A375 (cell line): ENCODE data around the gene NAPB. TPM values are rescaled to one million over a fixed set of nuclear protein-coding genes. Genes with fewer than 3 reads are reported as not detected.

Experiments
- small RNA-seq: library from RNA; depleted of rRNA; stranded (forward); fragments of <200 nt; gene quantifications from one replicate; pipeline ENCODE3, GENCODE V24; 2014
- total RNA-seq: library from RNA; depleted of rRNA; stranded (reverse); fragments of >200 nt; shearing (Covaris generic); gene quantifications from 2 replicates; pipeline ENCODE4 v1.2.3, GENCODE V29; 2014; rRNA removed

NAPB gene
- total RNA-seq, result 2.4 and 3.3 TPM in 2 replicates

GRCh38 chr20:23420943-23421931 is at the start of gene NAPB:
Gene NAPB (minus strand): TSS chr20:23421488. CDS start chr20:23421402, 86 bp downstream.

DNA sequence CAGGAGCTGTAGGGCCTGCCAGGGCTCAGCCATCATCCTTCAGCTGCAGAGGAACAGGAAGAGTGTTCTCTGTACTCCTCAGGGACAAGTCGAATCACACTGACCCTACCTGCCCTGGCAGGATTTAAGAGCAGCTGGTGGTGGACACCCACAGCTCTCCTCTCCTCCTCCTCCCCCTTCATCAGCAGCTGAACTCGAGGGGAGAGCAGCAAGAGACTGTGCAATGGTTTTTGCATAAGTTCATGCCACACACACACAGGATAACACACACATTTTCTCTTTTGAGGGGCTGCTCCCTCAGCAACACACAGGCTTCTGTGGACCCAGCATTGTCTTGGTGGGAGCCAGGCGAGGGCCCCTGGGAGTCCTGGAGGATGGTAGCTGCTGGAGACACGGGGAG is 31.5 kb upstream of the NAPB start, which contains the start of gene CST11:
Gene CST11, minus strand, starts transcription at position 101 of the 400 bp plus-strand sequence. Its CDS starts 65 bp downstream, at position 36.

GRCh38 chr20:23361476-23362391 is 59.6 kb downstream of the NAPB start, which contains the start of gene GZF1:
Gene GZF1 (plus strand): TSS chr20:23362182. CDS start chr20:23364384, 2,202 bp downstream.

DNA sequence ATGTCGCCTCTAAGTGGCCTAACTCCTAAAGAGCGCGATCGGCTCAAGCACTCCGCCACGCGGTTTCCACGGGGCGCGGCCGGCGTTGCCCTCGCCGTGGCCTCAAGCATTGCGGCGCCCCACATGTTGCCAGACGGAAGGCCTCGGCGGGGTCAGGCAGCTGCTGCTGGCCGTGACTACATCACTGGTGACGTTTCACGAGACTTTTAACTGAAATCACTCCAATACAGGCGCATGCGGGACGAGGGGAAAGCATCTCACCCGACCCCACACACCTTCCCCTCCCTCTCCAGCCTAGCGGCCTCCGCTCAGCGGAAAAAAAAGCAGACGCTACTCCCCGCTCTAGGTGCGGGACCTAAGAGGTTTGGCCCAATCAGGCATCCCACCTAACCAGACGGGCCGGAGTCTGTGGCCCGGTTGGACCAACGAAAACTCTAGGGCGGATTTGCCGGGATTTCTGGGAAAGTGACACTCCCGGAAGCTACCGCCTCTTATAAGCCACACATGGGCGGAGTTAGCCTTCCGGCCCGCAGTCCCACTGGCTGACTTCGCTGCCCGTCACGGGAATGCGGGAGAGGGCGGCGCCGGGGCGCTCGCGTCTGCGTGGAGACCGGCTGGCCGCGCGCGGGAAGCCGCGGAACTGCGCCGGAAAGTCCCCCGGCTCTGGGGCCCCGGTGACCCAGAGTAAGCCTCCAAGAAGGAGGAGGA is 70.9 kb downstream of the NAPB start, which contains the start of gene NXT1:
Gene NXT1, plus strand, starts transcription at position 596 of the 708 bp plus-strand sequence. CDS start 3,251 bp downstream, outside the sequence.

Small RNAs within 50 kb of the gene (small RNA-seq; reads per million reads assigned to genes)
- not detected for gene RF00019
- not detected for gene RNA5SP479

Other genes with a start within 250 kb of the NAPB start
- 69.4 and 73.5 TPM in 2 replicates for gene NXT1, start 70.7 kb downstream of the NAPB start, total RNA-seq
- 12.4 and 16.4 TPM in 2 replicates for gene GZF1, start 59.3 kb downstream of the NAPB start, total RNA-seq
- not detected in 2 replicates for gene CSTL1, start 18.2 kb upstream of the NAPB start, total RNA-seq
- gene CST11, start 31.4 kb upstream of the NAPB start, total RNA-seq, result not detected in 2 replicates
- gene CST8, start 69.6 kb upstream of the NAPB start, total RNA-seq, result not detected in 2 replicates
- not detected in 2 replicates for gene CST9L, start 147.0 kb upstream of the NAPB start, total RNA-seq
- gene CST9, start 184.4 kb upstream of the NAPB start, total RNA-seq, result not detected in 2 replicates
- 168 and 221 TPM in 2 replicates for gene CST3, start 216.5 kb upstream of the NAPB start, total RNA-seq